ENCODE data around the gene TRIM2. TPM values are rescaled to one million over a fixed set of nuclear protein-coding genes. Genes with fewer than 3 reads are reported as not detected.

Gene TRIM2
- total and polyA plus RNA-seq, 2 experiments from 2014 or later, result 32.7 to 40.4 TPM

GRCh38 chr4:153268295-153268694 is 64.1 kb downstream of the TRIM2 start:
- H3K27ac ChIP-seq, result no peak overlapping the region
- no peak for TF ChIP-seq CTCF (IDR thresholded peaks at IDR 0.05; ENCODE audit: low read depth, low read length)
- no peaks in the 10 kb centered on the region for H3K9me3 ChIP-seq (ENCODE audit: low read depth)
- H3K4me3 ChIP-seq, result no peak overlapping the region
- no peaks in the 10 kb centered on the region for H3K36me3 ChIP-seq
- no peak for DNase-seq (ENCODE audit: low read depth in 1 of 2, low spot score in 1 of 2)
- H3K4me1 ChIP-seq (ENCODE audit: low read depth), result no peaks in the 10 kb centered on the region
- no peaks in the 10 kb centered on the region for H3K27me3 ChIP-seq

- H3K4me3 ChIP-seq, result no peak overlapping the region
- DNase-seq (ENCODE audit: low read depth in 1 of 2, low spot score in 1 of 2), result no peak
- no peaks in the 10 kb centered on the region for H3K9me3 ChIP-seq (ENCODE audit: low read depth)
- TF ChIP-seq CTCF (IDR thresholded peaks at IDR 0.05; ENCODE audit: low read depth, low read length), result no peak
- no peaks in the 10 kb centered on the region for H3K4me1 ChIP-seq (ENCODE audit: low read depth)
- no peaks in the 10 kb centered on the region for H3K27me3 ChIP-seq
- no peaks in the 10 kb centered on the region for H3K36me3 ChIP-seq
- H3K27ac ChIP-seq, result no peak overlapping the region
These were observed 65.2 kb downstream of the TRIM2 start for GRCh38 chr4:153269218-153269990.

- no peak for DNase-seq (ENCODE audit: low read depth in 1 of 2, low spot score in 1 of 2)
- Histone ChIP-seq H3K27me3 (no peaks in the 10 kb centered on the region), H3K4me1 (ENCODE audit: low read depth) (no peaks in the 10 kb centered on the region), H3K4me3 (no peak overlapping the region), H3K9me3 (ENCODE audit: low read depth) (no peaks in the 10 kb centered on the region), H3K27ac (no peak overlapping the region), H3K36me3 (no peaks in the 10 kb centered on the region)
- no peak for TF ChIP-seq CTCF (IDR thresholded peaks at IDR 0.05; ENCODE audit: low read depth, low read length)
These were observed 66.1 kb downstream of the TRIM2 start for GRCh38 chr4:153270361-153270760.

- H3K27ac ChIP-seq, result no peak overlapping the region
- no peaks in the 10 kb centered on the region for H3K4me1 ChIP-seq (ENCODE audit: low read depth)
- no peaks in the 10 kb centered on the region for H3K9me3 ChIP-seq (ENCODE audit: low read depth)
- TF ChIP-seq CTCF (IDR thresholded peaks at IDR 0.05; ENCODE audit: low read depth, low read length), result no peak
- no peaks in the 10 kb centered on the region for H3K27me3 ChIP-seq
- DNase-seq (ENCODE audit: low read depth in 1 of 2, low spot score in 1 of 2), result no peak
- no peak overlapping the region for H3K4me3 ChIP-seq
- no peaks in the 10 kb centered on the region for H3K36me3 ChIP-seq
These were observed 67.6 kb downstream of the TRIM2 start for GRCh38 chr4:153271820-153272219.

GRCh38 chr4:153273751-153274150 is 69.5 kb downstream of the TRIM2 start:
- H3K27me3 ChIP-seq, result no peaks in the 10 kb centered on the region
- H3K4me3 ChIP-seq, result no peak overlapping the region
- H3K9me3 ChIP-seq (ENCODE audit: low read depth), result no peaks in the 10 kb centered on the region
- no peak for DNase-seq (ENCODE audit: low read depth in 1 of 2, low spot score in 1 of 2)
- no peak overlapping the region for H3K27ac ChIP-seq
- TF ChIP-seq CTCF (IDR thresholded peaks at IDR 0.05; ENCODE audit: low read depth, low read length), result no peak
- H3K36me3 ChIP-seq, result no peaks in the 10 kb centered on the region
- H3K4me1 ChIP-seq (ENCODE audit: low read depth), result no peaks in the 10 kb centered on the region

Measured in cardiac muscle cell (in vitro differentiated cells and primary cell).